ENCODE results near the gene NARS2. TPM values are rescaled to one million over a fixed set of nuclear protein-coding genes. Genes with fewer than 3 reads are reported as not detected.
"Not testable (repeated sequence)": the region's sequence is repeated elsewhere in the genome, so short reads cannot be mapped to it uniquely, and the experiment has no call there.

Gene NARS2
- total RNA-seq, 3 donors from 2014 or later (not counting 1 experiment from before 2014, with no cell fraction given) = 6.5 to 9.6 (median 8.8) TPM

GRCh38 chr11:78564490-78565467 is 9.9 kb downstream of the NARS2 start:
- Histone ChIP-seq H3K4me3 (ENCODE audit: low read length) (no peak overlapping the region), H3K27me3 (ENCODE audit: control insufficient read depth, insufficient read depth, low read length) (no peaks in the 10 kb centered on the region), H3K27ac (ENCODE audit: low read length) (no peak overlapping the region), H3K4me1 (ENCODE audit: control insufficient read depth, insufficient read depth, low read length) (no peaks in the 10 kb centered on the region), H3K36me3 (ENCODE audit: control insufficient read depth, insufficient read depth, low read length) (peaks cover 22% of the 10 kb centered on the region), H3K9me3 (ENCODE audit: control insufficient read depth, insufficient read depth, low read length) (no peaks in the 10 kb centered on the region)
- DNase-seq (peak in 1 of 2 donors; percentile 81), ATAC-seq (peak; percentile 76 to 82 (median 77))
- peaks cover 4% of the 10 kb centered on the region for H3K36me3 Mint-ChIP-seq
- H3K4me3 Mint-ChIP-seq = no peak overlapping the region
- TF ChIP-seq CTCF (IDR thresholded peaks at IDR 0.05) = peak; percentile 83
- peak overlapping the region in 1 of 2 donors; percentile 29 for H3K27ac Mint-ChIP-seq
- H3K27me3 Mint-ChIP-seq (ENCODE audit: low read depth in 2 of 2) = no peaks in the 10 kb centered on the region
- intact Hi-C loops (cut with micrococcal nuclease) = loop anchor here (1.0 kb wide), 1 partner anchor 147 kb away; the partner anchor contains the start of gene GAB2
- 56% methylated on average over 1 of the region's 1 CpG for WGBS (ENCODE audit: insufficient coverage)
- H3K4me1 Mint-ChIP-seq = peaks cover 6% of the 10 kb centered on the region in 2 donors
- H3K9me3 Mint-ChIP-seq = no peaks in the 10 kb centered on the region

GRCh38 chr11:78564037-78564436 is 10.6 kb downstream of the NARS2 start:
- H3K36me3 ChIP-seq (ENCODE audit: control insufficient read depth, insufficient read depth, low read length) = peaks cover 22% of the 10 kb centered on the region
- H3K9me3 Mint-ChIP-seq; H3K27ac ChIP-seq (ENCODE audit: low read length); H3K4me3 ChIP-seq (ENCODE audit: low read length); H3K4me3 Mint-ChIP-seq; H3K9me3 ChIP-seq (ENCODE audit: control insufficient read depth, insufficient read depth, low read length); H3K4me1 Mint-ChIP-seq; H3K36me3 Mint-ChIP-seq; H3K27me3 Mint-ChIP-seq (ENCODE audit: low read depth in 2 of 2); H3K4me1 ChIP-seq (ENCODE audit: control insufficient read depth, insufficient read depth, low read length); H3K27me3 ChIP-seq (ENCODE audit: control insufficient read depth, insufficient read depth, low read length); DNase-seq: not testable (repeated sequence)
- H3K27ac Mint-ChIP-seq = peak overlapping the region in 1 of 2 donors; percentile 29
- ATAC-seq = peak in 1 of 3 donors; percentile 10
- 73% methylated on average over 4 of the region's 4 CpGs for WGBS (ENCODE audit: insufficient coverage)
- intact Hi-C loops (cut with micrococcal nuclease) = loop anchor here (1.0 kb wide), 1 partner anchor 147 kb away; the partner anchor contains the start of gene GAB2

GRCh38 chr11:78563090-78563489 is 11.6 kb downstream of the NARS2 start:
- H3K36me3 ChIP-seq (ENCODE audit: control insufficient read depth, insufficient read depth, low read length) = peaks cover 18% of the 10 kb centered on the region
- H3K27me3 Mint-ChIP-seq (ENCODE audit: low read depth in 2 of 2); H3K27ac Mint-ChIP-seq; intact Hi-C loops (cut with micrococcal nuclease); ATAC-seq; H3K27me3 ChIP-seq (ENCODE audit: control insufficient read depth, insufficient read depth, low read length); H3K4me1 ChIP-seq (ENCODE audit: control insufficient read depth, insufficient read depth, low read length); H3K36me3 Mint-ChIP-seq; H3K4me3 ChIP-seq (ENCODE audit: low read length); H3K27ac ChIP-seq (ENCODE audit: low read length); H3K9me3 Mint-ChIP-seq; H3K9me3 ChIP-seq (ENCODE audit: control insufficient read depth, insufficient read depth, low read length); H3K4me3 Mint-ChIP-seq; DNase-seq; H3K4me1 Mint-ChIP-seq: not testable (repeated sequence)
- 93% methylated on average over 12 of the region's 12 CpGs for WGBS (ENCODE audit: insufficient coverage)

GRCh38 chr11:78562398-78562797 is 12.3 kb downstream of the NARS2 start:
- H3K27ac Mint-ChIP-seq = no peak overlapping the region
- H3K9me3 Mint-ChIP-seq = no peaks in the 10 kb centered on the region
- no peak for TF ChIP-seq CTCF (IDR thresholded peaks at IDR 0.05)
- H3K27me3 ChIP-seq (ENCODE audit: control insufficient read depth, insufficient read depth, low read length) = no peaks in the 10 kb centered on the region
- H3K4me1 Mint-ChIP-seq = peaks cover 6% of the 10 kb centered on the region in 2 donors
- ATAC-seq = no peak
- H3K9me3 ChIP-seq (ENCODE audit: control insufficient read depth, insufficient read depth, low read length) = no peaks in the 10 kb centered on the region
- no peaks in the 10 kb centered on the region for H3K27me3 Mint-ChIP-seq (ENCODE audit: low read depth in 2 of 2)
- H3K4me3 Mint-ChIP-seq = no peak overlapping the region
- H3K27ac ChIP-seq (ENCODE audit: low read length) = no peak overlapping the region
- 64% methylated on average over 3 of the region's 3 CpGs for WGBS (ENCODE audit: insufficient coverage)
- H3K36me3 ChIP-seq (ENCODE audit: control insufficient read depth, insufficient read depth, low read length) = peaks cover 13% of the 10 kb centered on the region
- H3K4me1 ChIP-seq (ENCODE audit: control insufficient read depth, insufficient read depth, low read length) = no peaks in the 10 kb centered on the region
- intact Hi-C loops (cut with micrococcal nuclease) = no loop called here
- DNase-seq = no peak
- H3K4me3 ChIP-seq (ENCODE audit: low read length) = no peak overlapping the region
- peaks cover 4% of the 10 kb centered on the region for H3K36me3 Mint-ChIP-seq

All from natural killer cell (primary cell).